H1 (cell line): Measurements from ENCODE around the gene ROBO4. TPM values are rescaled to one million over a fixed set of nuclear protein-coding genes. Genes with fewer than 3 reads are reported as not detected.

Experiments used
- BRCA1 ChIP-seq: IDR thresholded peaks from 2 replicates; pipeline ENCODE4 v1.6.1; 2012; ENCODE audit warnings: low read depth, low read length, improper control_type of control experiment
- MAFK ChIP-seq: IDR thresholded peaks from 2 replicates; pipeline ENCODE4 v1.6.1; 2012; ENCODE audit warnings: low read depth, mild to moderate bottlenecking, improper control_type of control experiment, low read length
- NANOG ChIP-seq: IDR thresholded peaks from 2 replicates; pipeline ENCODE4 v1.6.1; 2011; ENCODE audit warnings: low read length, low read depth, mild to moderate bottlenecking, inconsistent platforms; ENCODE audit not compliant: insufficient read depth, poor library complexity, severe bottlenecking
- POU5F1 ChIP-seq: IDR thresholded peaks from 2 replicates; pipeline ENCODE4 v1.6.1; 2011; ENCODE audit warnings: low read depth, mild to moderate bottlenecking, low read length, moderate library complexity
- RXRA ChIP-seq: IDR thresholded peaks from 2 replicates; pipeline ENCODE4 v1.6.1; 2011; ENCODE audit warnings: low read depth, mild to moderate bottlenecking, low read length, moderate library complexity; ENCODE audit not compliant: insufficient read depth
- polyA plus RNA-seq, 7 experiments: library from polyadenylated mRNA; depleted of rRNA in 3 of 7; stranded (reverse) in 5 of 7; unstranded in 2 of 7; fragments of >200 nt in 5 of 7; fragments of 200-250 nt in 2 of 7; gene quantifications; 1 replicate in 5 of 7; 2 replicates in 1 of 7; 4 replicates in 1 of 7; pipeline versions ENCODE4 v1.2.1 to v1.2.3, GENCODE V29; 2011 to 2013; ENCODE audit warnings: missing spikeins in 2 of 7, mixed read lengths in 2 of 7
- total RNA-seq: library from RNA; stranded (reverse); fragmentation: NEBNext Ultra II Directional; extraction: Animal tissue kit (Norgen Biotek cat#: 25700); gene quantifications from 2 replicates; pipeline ENCODE4 v1.2.1, GENCODE V29; 2021

ROBO4 gene
- total and polyA plus RNA-seq, 2 of the 8 experiments (the other 6 are each of a cell fraction or from before 2014, with no cell fraction given): 0.03 TPM; not detected in 1

DNA sequence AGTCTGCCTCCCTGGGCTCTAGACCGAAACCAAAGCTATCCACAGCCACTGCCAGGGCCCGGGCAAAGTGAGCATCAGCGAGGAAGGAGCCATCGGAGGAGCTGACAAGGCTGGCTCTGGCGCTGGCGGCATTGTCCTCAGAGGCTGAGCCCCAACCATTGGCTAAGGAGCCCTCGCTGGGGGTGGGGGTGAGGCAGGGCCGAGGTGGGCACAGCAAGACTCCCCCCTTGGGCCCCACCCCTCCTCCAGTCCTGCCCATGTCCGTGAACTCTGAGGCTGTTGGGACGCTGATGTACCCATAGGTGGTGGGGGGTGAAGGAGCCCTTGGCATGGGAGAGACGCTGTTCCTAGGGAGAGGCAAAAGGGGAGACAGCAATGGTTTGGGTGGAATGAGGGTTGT, 11.2 kb downstream of the ROBO4 start (continued):
- TF ChIP-seq RXRA (no peak), BRCA1 (no peak), POU5F1 (no peak), NANOG (no peak), MAFK (no peak)
